IMR-90 (cell line): ENCODE data around the gene ABCA9.

Source experiments
- FOS ChIP-seq: fragments of 150-350 bp; IDR thresholded peaks from 2 replicates; pipeline ENCODE4 v1.6.1; 2016; ENCODE audit warnings: low read depth, low read length
- POLR2A ChIP-seq: IDR thresholded peaks from 2 replicates; pipeline ENCODE4 v1.6.1; 2012; ENCODE audit warnings: mild to moderate bottlenecking, low read depth, low read length
- RAD21 ChIP-seq: IDR thresholded peaks from 2 replicates; pipeline ENCODE4 v1.6.1; 2012; ENCODE audit warnings: low read length, improper control_type of control experiment
- TF ChIP-seq, protein P1 (sequence below): fragments of 150-350 bp; IDR thresholded peaks from 2 replicates; pipeline ENCODE4 v1.6.1; 2016; ENCODE audit warnings: low read depth, mild to moderate bottlenecking, low read length, moderate library complexity, borderline replicate concordance
- TF ChIP-seq, protein P2 (sequence below): conservative IDR thresholded peaks from 2 replicates; pipeline ENCODE4 v1.5.1; 2012; ENCODE audit warnings: mild to moderate bottlenecking, low read depth, low read length, improper control_type of control experiment

- TF ChIP-seq, protein P1, sequence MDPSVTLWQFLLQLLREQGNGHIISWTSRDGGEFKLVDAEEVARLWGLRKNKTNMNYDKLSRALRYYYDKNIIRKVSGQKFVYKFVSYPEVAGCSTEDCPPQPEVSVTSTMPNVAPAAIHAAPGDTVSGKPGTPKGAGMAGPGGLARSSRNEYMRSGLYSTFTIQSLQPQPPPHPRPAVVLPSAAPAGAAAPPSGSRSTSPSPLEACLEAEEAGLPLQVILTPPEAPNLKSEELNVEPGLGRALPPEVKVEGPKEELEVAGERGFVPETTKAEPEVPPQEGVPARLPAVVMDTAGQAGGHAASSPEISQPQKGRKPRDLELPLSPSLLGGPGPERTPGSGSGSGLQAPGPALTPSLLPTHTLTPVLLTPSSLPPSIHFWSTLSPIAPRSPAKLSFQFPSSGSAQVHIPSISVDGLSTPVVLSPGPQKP: no peak
- TF ChIP-seq, protein P2, sequence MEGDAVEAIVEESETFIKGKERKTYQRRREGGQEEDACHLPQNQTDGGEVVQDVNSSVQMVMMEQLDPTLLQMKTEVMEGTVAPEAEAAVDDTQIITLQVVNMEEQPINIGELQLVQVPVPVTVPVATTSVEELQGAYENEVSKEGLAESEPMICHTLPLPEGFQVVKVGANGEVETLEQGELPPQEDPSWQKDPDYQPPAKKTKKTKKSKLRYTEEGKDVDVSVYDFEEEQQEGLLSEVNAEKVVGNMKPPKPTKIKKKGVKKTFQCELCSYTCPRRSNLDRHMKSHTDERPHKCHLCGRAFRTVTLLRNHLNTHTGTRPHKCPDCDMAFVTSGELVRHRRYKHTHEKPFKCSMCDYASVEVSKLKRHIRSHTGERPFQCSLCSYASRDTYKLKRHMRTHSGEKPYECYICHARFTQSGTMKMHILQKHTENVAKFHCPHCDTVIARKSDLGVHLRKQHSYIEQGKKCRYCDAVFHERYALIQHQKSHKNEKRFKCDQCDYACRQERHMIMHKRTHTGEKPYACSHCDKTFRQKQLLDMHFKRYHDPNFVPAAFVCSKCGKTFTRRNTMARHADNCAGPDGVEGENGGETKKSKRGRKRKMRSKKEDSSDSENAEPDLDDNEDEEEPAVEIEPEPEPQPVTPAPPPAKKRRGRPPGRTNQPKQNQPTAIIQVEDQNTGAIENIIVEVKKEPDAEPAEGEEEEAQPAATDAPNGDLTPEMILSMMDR: no peak
- TF ChIP-seq POLR2A: no peak
- no peak for TF ChIP-seq FOS
- TF ChIP-seq RAD21: no peak
Measured at GRCh38 chr17:68987966-68988365, 72.8 kb downstream of the ABCA9 start.
